Measurements from ENCODE around the gene BDKRB2.

BDKRB2 gene

DNA sequence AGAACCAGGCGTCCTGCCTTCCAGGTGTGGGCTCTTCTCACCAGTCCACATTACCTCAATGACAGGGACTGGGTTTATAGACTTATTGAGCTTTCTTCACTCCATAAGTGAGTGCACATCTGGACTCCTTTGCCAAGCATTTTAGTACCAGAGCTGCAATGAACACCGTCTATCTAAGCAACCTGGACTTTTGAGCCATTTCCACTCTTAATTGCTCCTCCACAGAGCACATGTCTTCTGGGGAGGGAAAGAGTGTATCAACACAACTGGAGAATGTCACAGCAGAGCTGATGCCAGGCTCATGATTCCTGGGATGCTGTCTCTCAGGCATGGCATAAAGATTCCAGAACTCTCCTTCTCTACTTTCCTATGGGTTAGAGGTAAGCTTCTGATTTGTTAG, 43.0 kb upstream of the BDKRB2 start:
- TF ChIP-seq, protein P1, sequence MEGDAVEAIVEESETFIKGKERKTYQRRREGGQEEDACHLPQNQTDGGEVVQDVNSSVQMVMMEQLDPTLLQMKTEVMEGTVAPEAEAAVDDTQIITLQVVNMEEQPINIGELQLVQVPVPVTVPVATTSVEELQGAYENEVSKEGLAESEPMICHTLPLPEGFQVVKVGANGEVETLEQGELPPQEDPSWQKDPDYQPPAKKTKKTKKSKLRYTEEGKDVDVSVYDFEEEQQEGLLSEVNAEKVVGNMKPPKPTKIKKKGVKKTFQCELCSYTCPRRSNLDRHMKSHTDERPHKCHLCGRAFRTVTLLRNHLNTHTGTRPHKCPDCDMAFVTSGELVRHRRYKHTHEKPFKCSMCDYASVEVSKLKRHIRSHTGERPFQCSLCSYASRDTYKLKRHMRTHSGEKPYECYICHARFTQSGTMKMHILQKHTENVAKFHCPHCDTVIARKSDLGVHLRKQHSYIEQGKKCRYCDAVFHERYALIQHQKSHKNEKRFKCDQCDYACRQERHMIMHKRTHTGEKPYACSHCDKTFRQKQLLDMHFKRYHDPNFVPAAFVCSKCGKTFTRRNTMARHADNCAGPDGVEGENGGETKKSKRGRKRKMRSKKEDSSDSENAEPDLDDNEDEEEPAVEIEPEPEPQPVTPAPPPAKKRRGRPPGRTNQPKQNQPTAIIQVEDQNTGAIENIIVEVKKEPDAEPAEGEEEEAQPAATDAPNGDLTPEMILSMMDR (conservative IDR thresholded peaks at IDR 0.05) = no peak
- no peak for TF ChIP-seq ZFX (IDR thresholded peaks at IDR 0.05)

DNA sequence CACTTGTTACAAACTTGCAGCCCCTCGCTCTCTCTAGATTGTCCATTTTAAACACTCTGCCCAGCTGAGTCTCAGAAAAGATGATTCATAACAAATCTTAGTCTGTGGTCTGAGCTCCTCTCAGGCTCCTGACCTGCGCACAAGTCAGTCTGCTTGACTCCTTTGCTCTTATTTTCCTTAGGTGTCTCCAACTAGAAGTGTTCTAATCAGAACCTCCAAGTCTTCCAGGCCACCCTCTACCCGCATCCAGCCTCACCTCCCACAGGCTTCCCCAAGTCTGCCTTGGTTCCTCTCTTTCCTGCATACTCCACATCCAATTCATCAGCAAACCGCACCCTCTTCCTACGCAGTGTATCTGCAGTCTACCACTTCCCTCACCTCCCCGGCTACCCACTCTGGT, 42.4 kb upstream of the BDKRB2 start:
- TF ChIP-seq ZFX (IDR thresholded peaks at IDR 0.05) = no peak
- TF ChIP-seq, protein P1 (conservative IDR thresholded peaks at IDR 0.05) = no peak
- H3K27ac ChIP-seq = no peak overlapping the region

More for the DNA sequence above, 43.0 kb upstream of the BDKRB2 start:
- H3K27ac ChIP-seq = no peak overlapping the region

DNA sequence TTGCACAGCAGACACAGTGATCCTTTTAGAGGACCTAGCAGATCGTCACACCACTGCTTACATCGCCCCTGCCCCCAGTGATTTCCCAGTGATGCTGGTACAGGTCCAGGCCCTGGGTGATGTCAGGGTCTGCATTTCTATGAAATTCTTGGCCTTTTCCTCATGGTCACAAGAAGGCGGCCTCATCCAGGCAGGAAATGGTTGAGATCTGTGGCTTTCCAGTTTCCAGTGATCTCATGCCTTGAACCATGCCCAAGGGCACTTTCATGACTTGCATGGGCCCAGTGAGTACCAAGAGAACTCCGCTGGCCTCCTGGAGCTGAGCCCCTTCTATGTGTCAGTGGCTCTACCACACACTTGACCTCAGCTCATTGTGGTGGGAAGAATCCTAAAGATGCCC, 41.9 kb upstream of the BDKRB2 start:
- TF ChIP-seq ZFX (IDR thresholded peaks at IDR 0.05) = no peak
- TF ChIP-seq, protein P1 (conservative IDR thresholded peaks at IDR 0.05) = no peak
- H3K27ac ChIP-seq = no peak overlapping the region

DNA sequence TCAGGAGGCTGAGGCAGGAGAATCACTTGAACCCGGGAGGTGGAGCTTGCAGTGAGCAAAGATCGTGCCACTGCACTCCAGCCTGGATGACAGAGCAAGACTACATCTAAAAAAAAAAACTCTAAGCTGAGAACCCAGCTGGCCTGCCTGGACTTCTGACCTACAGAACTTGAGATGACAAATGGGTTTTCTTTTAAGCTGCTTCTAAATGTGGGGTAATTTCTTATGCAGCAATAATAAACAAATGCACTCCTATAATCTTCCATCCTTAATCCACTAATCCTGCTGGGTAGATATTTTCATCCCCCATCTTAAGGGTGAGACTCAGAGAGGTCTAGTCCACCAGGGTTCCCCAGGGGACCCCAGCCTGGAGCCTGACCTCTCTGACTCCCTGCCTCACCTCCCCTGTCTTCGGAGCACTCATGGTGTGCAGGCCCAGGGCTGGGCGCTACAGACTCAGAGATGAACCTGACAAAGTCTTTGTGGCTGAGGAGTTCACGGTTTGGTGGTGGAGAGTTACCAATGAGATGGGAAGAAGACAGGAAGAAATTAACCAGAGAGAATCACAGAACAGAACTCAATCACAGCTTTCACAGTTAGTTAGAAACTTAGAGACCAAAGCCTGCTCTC, 39.7 kb upstream of the BDKRB2 start:
- H3K27ac ChIP-seq = no peak overlapping the region
- TF ChIP-seq ZFX (IDR thresholded peaks at IDR 0.05) = no peak
- TF ChIP-seq, protein P1 (conservative IDR thresholded peaks at IDR 0.05) = no peak

DNA sequence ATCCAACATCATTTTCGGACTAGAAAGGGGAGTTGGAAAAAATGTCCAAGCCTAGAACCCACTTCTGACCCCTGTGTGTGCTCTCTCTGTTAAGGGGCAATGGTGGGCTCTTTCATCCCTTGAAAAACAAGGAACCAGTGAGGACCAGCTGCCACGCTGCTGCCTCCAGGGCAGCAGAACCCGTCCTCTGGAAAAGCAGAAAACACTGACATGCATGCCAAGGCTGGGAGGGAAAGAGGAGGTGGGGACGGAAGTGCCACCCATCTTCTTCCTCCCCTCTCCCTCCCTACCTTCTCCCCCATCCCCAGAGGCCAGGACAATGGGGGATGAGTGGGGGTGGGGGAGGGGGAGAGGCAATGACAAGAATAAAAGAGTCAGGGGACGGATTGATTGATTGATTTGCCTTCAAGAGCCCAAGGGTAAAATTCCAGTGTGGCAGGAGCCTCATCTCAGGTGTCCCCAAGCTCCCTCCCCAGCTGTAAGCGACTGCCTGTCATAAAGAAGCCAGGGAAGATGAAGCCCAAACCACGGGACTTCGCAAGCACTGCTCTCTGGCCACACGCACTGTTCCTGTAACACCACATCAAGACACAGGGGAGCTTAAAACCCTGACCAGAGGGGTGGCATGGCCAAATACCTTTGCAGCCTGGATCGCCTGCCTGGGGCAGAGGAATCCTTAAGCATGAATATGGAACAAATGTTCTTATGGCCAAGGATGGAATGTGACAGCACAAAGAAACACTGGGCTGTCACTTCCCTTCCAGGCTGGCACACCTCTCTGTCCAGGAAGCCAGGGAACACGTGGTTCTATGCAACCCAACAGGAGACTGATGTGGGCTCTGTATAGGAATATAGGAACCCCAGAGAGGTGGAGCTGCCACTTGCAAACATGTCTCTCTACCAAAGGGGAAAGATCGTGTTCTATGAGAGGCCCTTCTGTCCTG, 38.9 kb upstream of the BDKRB2 start:
- TF ChIP-seq ZFX (IDR thresholded peaks at IDR 0.05) = no peak
- TF ChIP-seq, protein P1 (conservative IDR thresholded peaks at IDR 0.05) = no peak
- H3K27ac ChIP-seq = no peak overlapping the region

DNA sequence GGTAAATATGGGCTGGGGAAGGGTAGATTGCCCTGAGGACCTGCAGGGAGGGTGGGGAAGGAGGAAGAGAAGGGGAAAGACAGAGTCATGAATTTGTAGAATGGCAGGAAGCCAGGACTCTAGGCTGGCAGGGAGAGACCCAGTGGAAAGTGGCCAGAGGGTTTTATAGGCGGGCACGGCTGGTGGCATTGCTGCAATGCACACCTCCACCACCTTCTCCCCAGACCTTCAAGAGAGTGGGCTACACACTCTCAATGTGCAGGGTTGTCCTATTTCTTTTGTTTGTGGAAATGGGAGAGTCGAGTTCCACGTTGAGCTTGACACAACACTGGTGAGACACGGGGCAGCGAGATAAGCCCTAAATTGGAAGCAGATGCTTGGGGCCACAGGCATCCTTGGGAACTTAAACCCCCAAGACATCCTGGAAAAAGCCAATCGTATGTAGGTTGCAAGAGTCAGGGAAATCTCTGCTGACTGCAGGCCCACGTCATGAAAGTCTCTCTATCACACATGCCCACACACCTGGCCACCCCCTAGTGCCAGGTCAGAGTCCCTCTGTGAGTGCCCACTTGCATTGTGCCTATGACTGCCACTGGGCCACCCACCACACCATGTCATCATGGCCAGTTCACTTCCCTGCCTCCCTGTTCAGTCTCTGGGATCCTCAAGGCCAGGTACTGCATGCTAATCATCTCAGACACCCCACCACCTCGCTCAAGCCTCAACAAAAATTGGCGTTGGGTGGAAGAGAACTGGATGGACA, 38.0 kb upstream of the BDKRB2 start:
- no peak overlapping the region for H3K27ac ChIP-seq
- TF ChIP-seq ZFX (IDR thresholded peaks at IDR 0.05) = no peak
- TF ChIP-seq, protein P1 (conservative IDR thresholded peaks at IDR 0.05) = no peak

Measured in C4-2B (cell line).